Sciatic nerve (tissue), 2 donors: ENCODE data around the gene ASXL3. TPM values are rescaled to one million over a fixed set of nuclear protein-coding genes. Genes with fewer than 3 reads are reported as not detected.

Source experiments
- ATAC-seq: fragments of 200-7000 bp; cut with Tn5 transposase; one replicate; pipeline ENCODE4 v1.9.1; 2020; ENCODE audit warnings: mild to moderate bottlenecking, moderate library complexity
- DNase-seq: peaks from one replicate; pipeline ENCODE4 v3.0.0-alpha.2; 2020; ENCODE audit warnings: low spot score
- intact Hi-C: fragments of 100-400 bp; cut with DNase I; formaldehyde crosslinking; loops from one replicate; pipeline ENCODE4 v1.14.2; 2022
- total RNA-seq: library from RNA; stranded (reverse); fragmentation: NEBNext Ultra II Directional; extraction: Animal tissue kit (Norgen Biotek cat#: 25700); gene quantifications from one replicate; pipeline ENCODE4 v1.2.1, GENCODE V29; 2021
- donor health status: DM: no; HTN: no; CAD: no.
- donor health status: DM: no; HTN: no; CAD: no.

The ASXL3 gene
- total RNA-seq, 1 donor from 2014 or later, result 13.1 TPM

- DNase-seq (no peak), ATAC-seq (peak; percentile 18)
- intact Hi-C loops, result no loop called here
These were observed 1.6 kb downstream of the ASXL3 start for GRCh38 chr18:33579349-33580215.

- no peak for ATAC-seq
- no peak for DNase-seq
- intact Hi-C loops, result no loop called here
These were observed 2.5 kb downstream of the ASXL3 start for GRCh38 chr18:33580546-33580945.

- ATAC-seq, result no peak
- no peak for DNase-seq
- intact Hi-C loops, result no loop called here
These were observed 3.8 kb downstream of the ASXL3 start for GRCh38 chr18:33581856-33582255.

GRCh38 chr18:33583901-33584300 lies 5.9 kb downstream of the ASXL3 start:
- ATAC-seq, result no peak
- DNase-seq, result no peak
- intact Hi-C loops, result no loop called here

- ATAC-seq (peak; percentile 61), DNase-seq (no peak)
- intact Hi-C loops, result no loop called here
These were observed 6.8 kb downstream of the ASXL3 start for GRCh38 chr18:33584548-33585430.

- intact Hi-C loops, result no loop called here
- ATAC-seq, result no peak
These were observed 7.4 kb downstream of the ASXL3 start for GRCh38 chr18:33585431-33585775.

GRCh38 chr18:33588361-33588760 lies 10.3 kb downstream of the ASXL3 start:
- no peak for ATAC-seq
- intact Hi-C loops, result no loop called here

More at GRCh38 chr18:33585431-33585775, 7.4 kb downstream of the ASXL3 start:
- DNase-seq, result no peak

GRCh38 chr18:33593261-33593660 lies 15.2 kb downstream of the ASXL3 start:
- intact Hi-C loops, result no loop called here
- no peak for ATAC-seq
- no peak for DNase-seq

More at GRCh38 chr18:33588361-33588760, 10.3 kb downstream of the ASXL3 start:
- DNase-seq, result no peak

- intact Hi-C loops, result no loop called here
- no peak for DNase-seq
- no peak for ATAC-seq
These were observed 16.8 kb downstream of the ASXL3 start for GRCh38 chr18:33594799-33595198.

GRCh38 chr18:33596178-33596854 lies 18.3 kb downstream of the ASXL3 start:
- no peak for DNase-seq
- no peak for ATAC-seq
- intact Hi-C loops, result no loop called here

- ATAC-seq (no peak), DNase-seq (no peak)
- intact Hi-C loops, result no loop called here
These were observed 22.8 kb downstream of the ASXL3 start for GRCh38 chr18:33600846-33601245.

GRCh38 chr18:33603454-33603853 lies 25.4 kb downstream of the ASXL3 start:
- intact Hi-C loops, result no loop called here
- no peak for ATAC-seq
- no peak for DNase-seq

- intact Hi-C loops, result no loop called here
- DNase-seq (no peak), ATAC-seq (no peak)
These were observed 27.2 kb downstream of the ASXL3 start for GRCh38 chr18:33605250-33605649.

- ATAC-seq, result no peak
- intact Hi-C loops, result no loop called here
- no peak for DNase-seq
These were observed 28.6 kb downstream of the ASXL3 start for GRCh38 chr18:33606621-33607020.

GRCh38 chr18:33611525-33612135 lies 33.6 kb downstream of the ASXL3 start:
- DNase-seq (no peak), ATAC-seq (no peak)
- intact Hi-C loops, result no loop called here

- no peak for DNase-seq
- intact Hi-C loops, result no loop called here
- ATAC-seq, result no peak
These were observed 34.6 kb downstream of the ASXL3 start for GRCh38 chr18:33612632-33613031.

- DNase-seq, result no peak
- no peak for ATAC-seq
- intact Hi-C loops, result no loop called here
These were observed 38.5 kb downstream of the ASXL3 start for GRCh38 chr18:33616556-33616955.

GRCh38 chr18:33627114-33627513 lies 49.1 kb downstream of the ASXL3 start:
- intact Hi-C loops, result no loop called here
- ATAC-seq, result no peak

GRCh38 chr18:33630476-33630875 lies 52.5 kb downstream of the ASXL3 start:
- intact Hi-C loops, result no loop called here
- no peak for ATAC-seq

More at GRCh38 chr18:33627114-33627513, 49.1 kb downstream of the ASXL3 start:
- DNase-seq, result no peak

More at GRCh38 chr18:33630476-33630875, 52.5 kb downstream of the ASXL3 start:
- DNase-seq, result no peak
